Panc1 (cell line): Measurements from ENCODE around the gene SDK2.

Source experiments
- CTCF ChIP-seq: fragments of 450-650 bp; IDR thresholded peaks from 2 replicates; pipeline ENCODE4 v1.5.1; 2017; ENCODE audit warnings: mild to moderate bottlenecking
- POLR2AphosphoS5 ChIP-seq: IDR thresholded peaks from 2 replicates; pipeline ENCODE4 v1.6.1; 2012; ENCODE audit warnings: mild to moderate bottlenecking, low read depth, low read length, moderate library complexity
- REST ChIP-seq, 2 experiments: IDR thresholded peaks; 2 replicates each; pipeline ENCODE4 v1.6.1; 2011 to 2012; ENCODE audit warnings: low read depth in 2 of 2, control low read depth in 1 of 2, low read length in 1 of 2, mild to moderate bottlenecking in 1 of 2, moderate library complexity in 1 of 2; ENCODE audit not compliant: insufficient read depth in 1 of 2
- SIN3A ChIP-seq: IDR thresholded peaks from 2 replicates; pipeline ENCODE4 v1.6.1; 2012; ENCODE audit warnings: low read depth, mild to moderate bottlenecking, low read length, moderate library complexity, borderline replicate concordance; ENCODE audit not compliant: insufficient read depth
- TCF7L2 ChIP-seq: IDR thresholded peaks from 2 replicates; pipeline ENCODE4 v1.6.1; 2011; ENCODE audit warnings: mild to moderate bottlenecking, low read depth, low read length, inconsistent platforms

- TF ChIP-seq CTCF, result no peak
- no peak for TF ChIP-seq REST (IDR thresholded peaks at IDR 0.05; ENCODE audit: insufficient read depth in 1 of 2, low read depth in 2 of 2, low read length in 1 of 2)
- no peak for TF ChIP-seq POLR2AphosphoS5
- TF ChIP-seq SIN3A, result no peak
- no peak for TF ChIP-seq TCF7L2
These were observed 206.4 kb downstream of the SDK2 start for GRCh38 chr17:73437826-73438225.
